ENCODE data around the gene TENM4. TPM values are rescaled to one million over a fixed set of nuclear protein-coding genes. Genes with fewer than 3 reads are reported as not detected.

Gene TENM4
- total RNA-seq, 1 experiment from 2014 or later, result not detected

- peak; percentile 88 for DNase-seq (ENCODE audit: low spot score)
Measured at GRCh38 chr11:78715639-78716311, 725.1 kb downstream of the TENM4 start.

- DNase-seq (ENCODE audit: low spot score), result no peak
Measured at GRCh38 chr11:78714539-78714938, 726.3 kb downstream of the TENM4 start.

- no peak for DNase-seq (ENCODE audit: low spot score)
Measured at GRCh38 chr11:78711735-78712134, 729.1 kb downstream of the TENM4 start.

GRCh38 chr11:78710417-78710816 is 730.4 kb downstream of the TENM4 start:
- DNase-seq (ENCODE audit: low spot score), result no peak

- DNase-seq (ENCODE audit: low spot score), result no peak
Measured at GRCh38 chr11:78708388-78708787, 732.4 kb downstream of the TENM4 start.

GRCh38 chr11:78706551-78706950 is 734.3 kb downstream of the TENM4 start:
- DNase-seq (ENCODE audit: low spot score), result no peak

- no peak for DNase-seq (ENCODE audit: low spot score)
Measured at GRCh38 chr11:78704811-78705210, 736.0 kb downstream of the TENM4 start.

GRCh38 chr11:78699609-78700135 is 741.2 kb downstream of the TENM4 start:
- DNase-seq (ENCODE audit: low spot score), result no peak

- no peak for DNase-seq (ENCODE audit: low spot score)
Measured at GRCh38 chr11:78698612-78699011, 742.2 kb downstream of the TENM4 start.

- DNase-seq (ENCODE audit: low spot score), result no peak
Measured at GRCh38 chr11:78696177-78696576, 744.7 kb downstream of the TENM4 start.

- no peak for DNase-seq (ENCODE audit: low spot score)
Measured at GRCh38 chr11:78694152-78694551, 746.7 kb downstream of the TENM4 start.

- no peak for DNase-seq (ENCODE audit: low spot score)
Measured at GRCh38 chr11:78691215-78691614, 749.6 kb downstream of the TENM4 start.

GRCh38 chr11:78690352-78690987 is 750.4 kb downstream of the TENM4 start:
- no peak for DNase-seq (ENCODE audit: low spot score)

- no peak for DNase-seq (ENCODE audit: low spot score)
Measured at GRCh38 chr11:78689585-78690153, 751.2 kb downstream of the TENM4 start.

- DNase-seq (ENCODE audit: low spot score), result no peak
Measured at GRCh38 chr11:78689101-78689500, 751.7 kb downstream of the TENM4 start.

GRCh38 chr11:78688460-78688859 is 752.4 kb downstream of the TENM4 start:
- peak; percentile 39 for DNase-seq (ENCODE audit: low spot score)

- no peak for DNase-seq (ENCODE audit: low spot score)
Measured at GRCh38 chr11:78685156-78685555, 755.7 kb downstream of the TENM4 start.

GRCh38 chr11:78684377-78684776 is 756.5 kb downstream of the TENM4 start:
- no peak for DNase-seq (ENCODE audit: low spot score)

- no peak for DNase-seq (ENCODE audit: low spot score)
Measured at GRCh38 chr11:78683774-78684173, 757.1 kb downstream of the TENM4 start.

- no peak for DNase-seq (ENCODE audit: low spot score)
Measured at GRCh38 chr11:78676026-78676557, 764.7 kb downstream of the TENM4 start.

GRCh38 chr11:78672850-78673620 is 767.8 kb downstream of the TENM4 start:
- DNase-seq (ENCODE audit: low spot score), result no peak

GRCh38 chr11:78669249-78669648 is 771.6 kb downstream of the TENM4 start:
- DNase-seq (ENCODE audit: low spot score), result no peak
